Measurements from ENCODE around the gene MYO16.

GRCh38 chr13:109144693-109145437, 515.5 kb downstream of the MYO16 start:
- TF ChIP-seq YY1 (IDR thresholded peaks at IDR 0.05; ENCODE audit: insufficient read depth, insufficient read length) (no peak), SUZ12 (IDR thresholded peaks at IDR 0.05; ENCODE audit: extremely low read depth, insufficient read depth, insufficient read length) (no peak)
